Measurements from ENCODE around the gene ASCL2. TPM values are rescaled to one million over a fixed set of nuclear protein-coding genes. Genes with fewer than 3 reads are reported as not detected.
A peak's percentile ranks its signal among the peaks of the same experiment; 100 is the strongest.

Gene ASCL2
- total RNA-seq, 3 donors from 2014 or later (not counting 1 experiment from before 2014, with no cell fraction given): 10.8 to 16.8 (median 16.0) TPM

GRCh38 chr11:2264366-2265053 is 5.9 kb downstream of the ASCL2 start:
- Mint-ChIP-seq H3K27me3 (ENCODE audit: low read depth in 2 of 2) (no peaks in the 10 kb centered on the region), H3K27ac (peak overlapping the region; percentile 88 to 91)
- peaks cover 40% of the 10 kb centered on the region for H3K4me1 ChIP-seq (ENCODE audit: control insufficient read depth, insufficient read depth, low read length)

DNA sequence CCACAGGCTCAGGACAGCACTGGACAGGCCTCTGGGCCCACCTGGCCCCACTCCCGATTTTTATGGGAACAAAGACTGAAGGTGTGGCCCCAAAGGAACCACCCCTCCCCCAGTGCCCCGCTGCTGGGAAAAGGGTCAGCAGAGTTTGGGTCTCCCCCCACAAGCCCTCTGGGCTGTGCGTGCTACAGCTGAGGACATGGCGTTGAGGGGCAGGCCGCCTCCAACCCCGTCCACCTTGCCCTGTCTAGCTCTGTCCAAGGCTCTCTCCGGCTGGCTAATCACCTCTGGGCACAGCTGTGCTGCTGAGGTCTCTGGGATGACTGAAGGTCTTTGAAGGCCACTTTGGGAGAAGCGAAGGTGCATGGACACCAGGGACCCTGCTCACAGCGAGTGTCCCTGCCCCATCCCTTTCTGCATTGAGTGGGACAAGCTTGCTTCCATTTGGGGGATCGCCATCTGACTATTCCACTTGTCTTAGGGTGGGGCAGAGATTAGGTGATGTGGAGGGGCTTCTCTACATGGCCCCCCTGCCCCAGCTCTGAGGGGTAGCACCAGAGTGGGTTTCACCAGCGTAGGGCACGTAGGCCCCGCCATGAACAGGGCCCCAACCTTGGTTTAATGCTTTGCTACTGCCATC is 6.5 kb downstream of the ASCL2 start:
- no peaks in the 10 kb centered on the region for H3K36me3 ChIP-seq (ENCODE audit: control insufficient read depth, insufficient read depth, low read length)
- Mint-ChIP-seq H3K27ac (no peak overlapping the region), H3K4me1 (peaks cover 34 to 43% of the 10 kb centered on the region in 2 donors), H3K36me3 (no peaks in the 10 kb centered on the region), H3K4me3 (no peak overlapping the region), H3K27me3 (ENCODE audit: low read depth in 2 of 2) (no peaks in the 10 kb centered on the region), H3K9me3 (no peaks in the 10 kb centered on the region)
- ATAC-seq: no peak
- 96% methylated on average over 12 of the region's 13 CpGs for WGBS (ENCODE audit: insufficient coverage)
- TF ChIP-seq, protein P1, sequence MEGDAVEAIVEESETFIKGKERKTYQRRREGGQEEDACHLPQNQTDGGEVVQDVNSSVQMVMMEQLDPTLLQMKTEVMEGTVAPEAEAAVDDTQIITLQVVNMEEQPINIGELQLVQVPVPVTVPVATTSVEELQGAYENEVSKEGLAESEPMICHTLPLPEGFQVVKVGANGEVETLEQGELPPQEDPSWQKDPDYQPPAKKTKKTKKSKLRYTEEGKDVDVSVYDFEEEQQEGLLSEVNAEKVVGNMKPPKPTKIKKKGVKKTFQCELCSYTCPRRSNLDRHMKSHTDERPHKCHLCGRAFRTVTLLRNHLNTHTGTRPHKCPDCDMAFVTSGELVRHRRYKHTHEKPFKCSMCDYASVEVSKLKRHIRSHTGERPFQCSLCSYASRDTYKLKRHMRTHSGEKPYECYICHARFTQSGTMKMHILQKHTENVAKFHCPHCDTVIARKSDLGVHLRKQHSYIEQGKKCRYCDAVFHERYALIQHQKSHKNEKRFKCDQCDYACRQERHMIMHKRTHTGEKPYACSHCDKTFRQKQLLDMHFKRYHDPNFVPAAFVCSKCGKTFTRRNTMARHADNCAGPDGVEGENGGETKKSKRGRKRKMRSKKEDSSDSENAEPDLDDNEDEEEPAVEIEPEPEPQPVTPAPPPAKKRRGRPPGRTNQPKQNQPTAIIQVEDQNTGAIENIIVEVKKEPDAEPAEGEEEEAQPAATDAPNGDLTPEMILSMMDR (IDR thresholded peaks at IDR 0.05): no peak
- H3K27ac ChIP-seq (ENCODE audit: low read length): no peak overlapping the region
- H3K9me3 ChIP-seq (ENCODE audit: control insufficient read depth, insufficient read depth, low read length): no peaks in the 10 kb centered on the region
- H3K27me3 ChIP-seq (ENCODE audit: control insufficient read depth, insufficient read depth, low read length): no peaks in the 10 kb centered on the region
- intact Hi-C loops (cut with micrococcal nuclease): no loop called here
- DNase-seq: peak in 1 of 2 donors; percentile 13
- H3K4me3 ChIP-seq (ENCODE audit: low read length): no peak overlapping the region
- H3K4me1 ChIP-seq (ENCODE audit: control insufficient read depth, insufficient read depth, low read length): peaks cover 38% of the 10 kb centered on the region

More at GRCh38 chr11:2264366-2265053, 5.9 kb downstream of the ASCL2 start:
- H3K4me1 Mint-ChIP-seq: peaks cover 34 to 43% of the 10 kb centered on the region in 2 donors
- H3K27ac ChIP-seq (ENCODE audit: low read length): no peak overlapping the region
- no peaks in the 10 kb centered on the region for H3K36me3 ChIP-seq (ENCODE audit: control insufficient read depth, insufficient read depth, low read length)
- WGBS (ENCODE audit: insufficient coverage): 92% methylated on average over 22 of the region's 22 CpGs
- H3K4me3 Mint-ChIP-seq: no peak overlapping the region
- no peaks in the 10 kb centered on the region for H3K9me3 ChIP-seq (ENCODE audit: control insufficient read depth, insufficient read depth, low read length)
- H3K9me3 Mint-ChIP-seq: no peaks in the 10 kb centered on the region
- H3K4me3 ChIP-seq (ENCODE audit: low read length): no peak overlapping the region
- no peaks in the 10 kb centered on the region for H3K27me3 ChIP-seq (ENCODE audit: control insufficient read depth, insufficient read depth, low read length)
- H3K36me3 Mint-ChIP-seq: no peaks in the 10 kb centered on the region
- TF ChIP-seq, protein P1 (IDR thresholded peaks at IDR 0.05): no peak
- ATAC-seq (no peak), DNase-seq (peak in 1 of 2 donors; percentile 14)
- intact Hi-C loops (cut with micrococcal nuclease): loop anchor here (5.0 kb wide), 1 partner anchor 38 kb away; the partner anchor contains the start of genes C11orf21 and TSPAN32

DNA sequence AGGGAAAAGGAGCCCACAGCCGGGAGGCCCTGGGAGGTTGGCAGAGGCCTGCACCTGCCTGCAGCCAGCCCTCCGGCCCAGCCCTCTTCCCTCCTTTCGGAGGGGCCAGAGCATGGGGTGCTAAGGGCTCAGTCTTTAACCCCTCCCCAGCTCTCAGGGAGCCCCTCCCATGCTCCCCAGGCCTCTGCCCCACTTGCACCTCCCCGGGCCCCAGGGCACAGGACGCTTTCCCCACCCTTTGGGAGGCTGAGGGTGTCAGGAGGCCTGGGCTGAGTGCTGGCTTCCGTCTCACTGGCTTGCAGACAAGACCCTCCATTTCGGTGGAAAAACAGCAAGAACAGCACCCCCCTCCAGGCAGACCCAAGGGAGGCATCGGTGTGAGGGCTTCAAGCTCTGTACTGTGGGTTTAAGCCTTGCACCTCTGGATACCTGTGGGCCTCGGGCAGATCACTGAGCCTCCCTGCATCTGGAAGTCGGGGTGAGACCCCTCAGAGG is 7.3 kb downstream of the ASCL2 start:
- H3K27me3 Mint-ChIP-seq (ENCODE audit: low read depth in 2 of 2): no peaks in the 10 kb centered on the region
- WGBS (ENCODE audit: insufficient coverage): 98% methylated on average over 10 of the region's 10 CpGs

More for the DNA sequence above, 7.3 kb downstream of the ASCL2 start:
- Histone ChIP-seq H3K4me3 (ENCODE audit: low read length) (no peak overlapping the region), H3K27me3 (ENCODE audit: control insufficient read depth, insufficient read depth, low read length) (no peaks in the 10 kb centered on the region), H3K4me1 (ENCODE audit: control insufficient read depth, insufficient read depth, low read length) (peaks cover 30% of the 10 kb centered on the region), H3K27ac (ENCODE audit: low read length) (no peak overlapping the region), H3K9me3 (ENCODE audit: control insufficient read depth, insufficient read depth, low read length) (no peaks in the 10 kb centered on the region), H3K36me3 (ENCODE audit: control insufficient read depth, insufficient read depth, low read length) (no peaks in the 10 kb centered on the region)
- Mint-ChIP-seq H3K36me3 (no peaks in the 10 kb centered on the region), H3K4me1 (peaks cover 28 to 36% of the 10 kb centered on the region in 2 donors), H3K27ac (no peak overlapping the region), H3K4me3 (no peak overlapping the region), H3K9me3 (no peaks in the 10 kb centered on the region)
- TF ChIP-seq, protein P1 (IDR thresholded peaks at IDR 0.05): no peak
- DNase-seq: no peak
- intact Hi-C loops (cut with micrococcal nuclease): no loop called here
- ATAC-seq: no peak

Measured in natural killer cell (primary cell).